NCI-H345 treated with DMSO at 0.1 percent for 48 hours (cell line): Measurements from ENCODE around the gene NR6A1.

ENCODE experiments used
- DNase-seq: peaks from one replicate; lab custom pipeline; 2025; ENCODE audit not compliant: unreplicated experiment; lab: John Stamatoyannopoulos, UW

The NR6A1 gene

DNA sequence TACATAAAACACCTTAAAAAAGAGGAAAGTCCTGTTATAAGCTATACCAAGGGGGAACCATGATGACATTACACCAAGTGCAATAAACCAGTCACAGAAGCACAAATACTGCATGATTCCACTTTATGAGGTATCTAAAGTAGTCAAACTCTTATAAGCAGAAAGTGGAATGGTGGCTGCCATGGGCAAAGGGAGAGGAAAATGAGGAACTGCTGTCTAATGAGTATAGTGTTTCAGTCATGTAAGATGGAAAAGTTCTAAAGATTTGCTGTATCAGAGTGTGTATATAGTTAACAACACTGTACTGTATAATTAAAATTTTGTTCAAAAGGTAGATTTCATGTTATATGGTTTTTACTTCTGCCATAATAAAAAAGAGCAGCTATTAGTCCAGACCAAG is 229.3 kb downstream of the NR6A1 start:
- no peak for DNase-seq

DNA sequence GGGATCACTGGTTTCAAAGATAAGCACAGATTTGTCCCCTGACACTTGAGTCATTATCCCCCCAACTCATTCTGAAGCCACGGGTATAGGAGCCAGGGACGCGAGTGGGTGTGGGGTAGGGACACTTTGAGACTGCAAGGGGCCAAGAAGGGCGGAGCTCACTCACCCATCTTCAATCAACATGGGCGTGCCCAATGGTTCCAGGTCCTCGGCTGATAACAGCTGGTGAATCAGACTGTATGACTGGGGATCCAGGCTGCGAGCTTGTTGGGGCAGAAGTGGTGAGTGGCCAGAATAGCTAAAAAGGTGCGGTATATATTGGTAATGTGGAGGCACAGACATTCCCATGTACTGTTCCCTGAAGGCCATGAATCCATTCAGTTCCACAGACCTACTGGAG is 233.2 kb downstream of the NR6A1 start:
- DNase-seq: no peak

DNA sequence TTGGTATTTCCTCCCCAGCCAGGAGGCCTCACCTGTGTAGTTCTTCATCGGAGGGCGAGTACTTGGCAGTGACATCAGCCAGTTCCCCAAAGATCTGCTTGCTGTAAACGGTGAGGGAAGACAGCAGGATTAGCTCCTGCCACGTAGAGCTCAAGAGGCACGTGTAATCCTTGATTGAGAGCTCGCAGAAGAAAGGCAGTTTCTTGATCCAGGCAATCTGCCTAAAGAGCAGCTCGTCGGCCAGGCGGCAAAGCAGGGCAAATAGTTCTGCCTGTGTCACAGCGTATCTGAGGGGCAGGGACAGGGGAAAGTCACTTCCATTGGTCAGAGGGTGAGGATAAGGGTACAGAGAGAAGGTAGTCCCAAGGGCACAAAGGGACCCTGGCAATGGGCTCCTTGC is 235.3 kb downstream of the NR6A1 start:
- DNase-seq: no peak

DNA sequence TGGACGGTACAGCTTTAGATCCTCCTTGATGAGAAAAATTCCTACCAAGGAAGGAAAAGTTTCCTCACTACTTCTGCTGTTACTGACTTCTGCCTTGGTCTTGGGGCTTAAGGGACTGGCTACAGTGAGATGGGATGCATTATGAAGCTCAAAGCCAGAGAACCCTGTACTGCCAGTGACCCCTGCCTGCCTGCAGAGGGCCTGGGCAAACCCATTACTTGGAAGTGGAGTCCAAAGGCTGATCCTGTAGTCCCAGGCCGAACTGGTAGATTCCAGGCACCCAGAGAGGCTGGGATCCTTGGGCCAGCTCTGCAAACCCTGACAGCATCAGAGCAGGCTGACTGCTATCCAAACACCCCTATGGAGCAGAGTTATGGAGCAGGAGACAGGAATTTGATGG is 238.2 kb downstream of the NR6A1 start:
- DNase-seq: no peak

DNA sequence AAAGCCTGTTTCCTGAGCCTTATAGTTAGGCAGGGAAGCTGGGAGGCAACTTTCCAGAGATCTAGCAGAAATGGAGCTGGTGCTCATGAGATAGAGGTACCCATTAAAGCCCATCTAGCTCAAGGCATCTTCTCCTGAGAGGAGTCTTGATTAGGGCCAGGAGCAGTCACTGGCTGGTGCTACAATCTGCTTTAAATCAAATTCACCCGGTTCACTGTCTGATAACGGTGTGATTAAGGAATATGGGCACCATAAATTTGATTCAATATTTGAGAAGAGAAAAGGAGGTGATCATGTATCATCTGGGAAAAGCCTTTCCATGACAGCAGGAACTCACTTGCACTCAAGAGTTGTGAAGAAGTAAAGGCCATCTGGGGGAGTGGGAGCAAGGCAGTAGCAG is 240.0 kb downstream of the NR6A1 start:
- DNase-seq: no peak

DNA sequence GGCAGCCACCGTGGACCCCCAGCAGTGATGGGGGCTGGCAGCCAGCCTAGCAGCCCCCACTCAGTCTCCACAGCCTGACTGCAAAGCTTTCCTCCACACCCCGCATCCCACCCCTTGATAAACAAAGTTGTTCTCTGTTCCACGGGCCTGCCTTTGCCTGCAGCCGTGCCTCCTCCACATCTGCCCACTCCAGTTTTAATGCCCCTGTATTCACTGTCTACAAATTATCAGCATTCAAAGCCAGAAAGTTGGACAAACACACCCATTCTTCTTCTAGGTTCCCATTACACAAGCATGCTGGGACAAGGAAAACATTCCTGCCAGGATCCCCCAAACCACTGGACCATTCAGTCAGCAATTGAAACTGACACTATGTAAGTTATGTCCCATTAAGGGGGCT is 240.9 kb downstream of the NR6A1 start:
- no peak for DNase-seq

DNA sequence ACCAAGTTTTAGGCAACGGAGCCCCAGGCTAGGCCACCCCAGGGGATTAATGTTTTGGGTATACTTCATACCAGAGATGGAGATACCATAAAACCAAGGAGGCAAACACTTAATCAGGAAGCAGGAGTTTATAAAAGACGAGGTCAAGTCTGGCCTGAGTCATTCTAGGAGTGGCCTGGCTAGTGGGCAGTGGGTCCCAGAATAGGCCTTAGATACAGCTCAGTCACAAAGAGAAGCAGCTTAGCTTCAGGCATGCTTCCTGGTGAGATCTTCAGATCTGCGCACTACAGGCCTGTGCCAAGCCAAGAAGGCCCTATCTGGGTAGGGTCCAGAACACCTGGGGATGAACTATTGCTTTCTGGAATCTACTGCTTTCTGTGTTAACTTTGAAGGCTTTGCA is 243.3 kb downstream of the NR6A1 start:
- no peak for DNase-seq

DNA sequence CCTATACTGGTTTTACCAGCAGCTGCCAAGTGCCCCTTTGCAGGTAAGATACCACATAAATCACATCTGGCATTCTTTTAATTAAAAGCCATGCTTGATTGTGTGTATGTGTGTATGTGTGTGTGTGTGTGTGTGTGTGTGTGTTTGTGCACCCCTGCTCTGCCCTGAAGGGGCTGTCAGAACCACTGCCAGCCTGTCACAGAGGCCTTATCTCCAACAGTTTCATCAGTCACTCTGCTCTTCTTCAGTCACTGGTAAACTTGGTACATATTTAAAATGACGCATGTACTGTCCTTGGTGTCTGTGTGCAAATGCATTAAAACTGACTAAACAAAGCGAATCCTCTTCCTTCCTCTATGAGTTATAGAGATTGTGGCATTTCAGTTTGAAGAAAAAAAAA is 244.9 kb downstream of the NR6A1 start:
- DNase-seq: no peak

DNA sequence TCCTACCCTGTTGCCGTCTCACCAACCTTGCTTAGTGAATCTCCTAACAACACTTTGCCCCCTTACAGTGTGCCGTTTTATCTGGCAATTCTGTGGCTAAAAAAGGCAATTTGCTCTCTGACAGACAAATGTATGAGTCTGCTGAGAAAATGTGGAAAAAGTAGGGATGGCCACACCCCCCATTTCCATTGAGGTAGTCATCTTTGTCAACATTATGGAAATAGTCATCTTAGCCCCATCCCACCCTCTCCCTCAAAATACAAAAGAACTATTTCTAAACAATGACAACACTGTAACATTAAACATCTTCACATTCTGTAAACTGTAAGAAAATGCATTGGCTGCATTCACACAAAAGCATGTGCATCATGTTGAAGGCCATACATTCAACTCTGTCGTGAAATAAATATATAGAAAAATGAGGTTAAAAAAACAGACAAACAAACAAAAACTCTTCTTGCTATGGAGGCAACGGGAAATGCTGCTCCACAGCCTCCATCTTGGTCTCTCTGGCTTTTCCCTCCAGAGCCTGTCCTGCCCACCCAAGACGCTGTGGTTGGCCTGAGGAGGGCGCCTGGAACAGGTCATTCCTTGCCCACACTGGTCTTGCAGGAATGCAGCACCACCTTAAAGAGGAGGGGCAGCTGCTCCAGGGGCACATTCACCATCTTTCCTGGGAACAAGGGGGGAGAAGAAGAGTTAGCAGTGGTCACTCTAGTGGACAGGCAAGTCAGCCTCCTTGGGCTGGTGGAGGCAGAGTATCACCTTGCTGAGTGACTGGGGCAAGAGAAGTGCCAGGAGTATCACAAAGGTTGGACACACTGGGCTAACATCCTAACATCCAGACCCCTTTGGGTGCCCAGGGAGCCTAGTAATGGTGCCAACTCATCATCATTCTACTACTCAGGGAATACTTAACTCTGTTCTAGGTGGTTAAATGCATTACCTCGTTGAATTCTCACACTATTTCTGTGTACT is 248.7 kb downstream of the NR6A1 start:
- no peak for DNase-seq

DNA sequence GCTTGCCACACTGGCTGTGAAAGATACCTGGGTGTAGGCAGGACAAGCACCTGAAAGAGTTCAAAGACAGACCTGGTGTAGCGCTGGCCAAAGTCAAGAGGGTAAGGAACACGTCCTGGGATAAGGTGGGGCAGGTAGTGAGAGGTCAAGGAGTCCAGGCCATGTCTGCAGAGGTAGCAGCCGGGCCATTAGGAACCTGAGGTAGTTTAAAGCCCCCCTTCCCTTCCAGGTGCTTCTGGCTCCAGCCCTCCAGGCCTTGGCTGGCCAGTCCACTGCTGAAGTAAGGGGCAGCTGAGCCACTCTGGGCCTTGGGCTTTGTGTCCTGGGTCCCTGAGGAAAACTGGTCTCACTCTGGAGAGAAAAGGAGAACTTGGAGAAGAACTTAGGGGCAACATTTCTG is 250.0 kb downstream of the NR6A1 start:
- no peak for DNase-seq

DNA sequence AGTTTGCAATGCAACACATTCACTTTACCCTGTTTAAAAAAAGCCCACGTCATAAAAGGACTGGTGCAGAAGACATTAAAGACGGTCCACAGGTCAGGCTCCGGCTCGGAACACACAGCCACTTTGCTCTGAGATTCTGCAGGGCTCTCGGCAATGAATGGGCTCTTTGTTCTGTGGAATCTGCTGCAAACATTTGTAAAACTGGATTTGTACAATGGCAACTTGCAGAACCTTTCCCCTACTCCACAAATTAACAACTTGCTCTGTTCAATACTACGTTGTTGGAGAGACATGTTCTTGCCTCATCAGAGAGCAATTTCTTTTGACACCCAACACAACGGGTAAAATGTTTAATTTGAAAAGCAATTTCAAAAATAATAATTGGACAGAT is 250.9 kb downstream of the NR6A1 start:
- DNase-seq: no peak

DNA sequence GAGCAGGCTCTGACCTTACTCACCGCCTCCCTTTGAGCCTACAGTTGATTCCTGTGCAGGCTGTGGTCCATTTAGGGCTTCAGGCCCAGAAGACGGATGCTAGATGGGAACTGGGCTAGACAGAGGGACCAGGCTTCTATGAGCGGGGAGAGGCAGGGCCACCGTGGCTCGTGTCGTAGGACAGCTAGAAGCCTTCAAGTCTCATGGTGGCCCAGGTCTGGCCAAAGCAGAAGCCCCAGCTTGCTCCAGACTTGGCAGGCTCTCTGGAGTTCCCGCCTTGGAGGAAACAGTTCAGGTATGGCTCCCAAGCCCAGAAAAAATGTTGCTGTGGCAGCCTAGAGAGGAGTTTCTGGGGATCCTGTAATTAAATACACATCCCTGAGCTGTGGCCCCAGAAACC is 253.0 kb downstream of the NR6A1 start:
- no peak for DNase-seq

DNA sequence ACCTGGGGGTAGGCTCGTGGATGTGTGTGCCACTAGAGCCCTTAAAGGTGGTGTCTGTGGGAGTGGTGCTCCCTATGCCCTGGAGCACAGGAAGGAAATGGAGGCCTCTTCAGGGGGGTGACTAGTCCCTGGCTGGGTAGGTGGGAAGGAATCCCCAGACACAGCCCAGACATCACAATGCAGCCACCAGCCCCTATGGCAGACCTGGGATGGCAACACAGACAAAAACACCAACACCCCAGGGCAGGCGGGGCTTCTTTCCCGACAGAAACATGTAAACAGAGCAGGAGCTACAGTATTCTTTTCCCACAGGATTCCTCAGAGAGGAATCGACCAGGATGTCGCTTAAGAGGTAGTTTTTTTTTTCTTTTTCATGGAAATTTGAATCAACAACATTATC is 253.5 kb downstream of the NR6A1 start:
- DNase-seq: no peak

DNA sequence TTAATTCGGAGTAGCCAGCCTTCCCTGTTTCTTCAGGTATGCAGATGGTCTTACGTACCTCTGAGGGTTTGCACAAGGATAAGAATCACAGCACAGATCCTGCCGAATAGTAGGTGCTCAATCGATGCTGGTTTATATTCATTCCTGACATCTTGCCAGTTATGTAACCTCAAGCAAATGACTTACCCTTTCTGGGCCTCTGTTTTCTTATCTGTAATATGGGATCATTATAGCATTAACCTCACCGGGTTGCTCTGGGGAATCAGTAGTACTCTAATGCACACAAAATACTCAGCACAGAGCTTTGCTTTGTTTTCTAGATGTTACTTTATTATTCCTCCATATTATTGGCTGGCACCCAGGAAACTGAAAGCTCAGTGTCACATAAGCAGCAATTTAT is 256.2 kb downstream of the NR6A1 start:
- no peak for DNase-seq

DNA sequence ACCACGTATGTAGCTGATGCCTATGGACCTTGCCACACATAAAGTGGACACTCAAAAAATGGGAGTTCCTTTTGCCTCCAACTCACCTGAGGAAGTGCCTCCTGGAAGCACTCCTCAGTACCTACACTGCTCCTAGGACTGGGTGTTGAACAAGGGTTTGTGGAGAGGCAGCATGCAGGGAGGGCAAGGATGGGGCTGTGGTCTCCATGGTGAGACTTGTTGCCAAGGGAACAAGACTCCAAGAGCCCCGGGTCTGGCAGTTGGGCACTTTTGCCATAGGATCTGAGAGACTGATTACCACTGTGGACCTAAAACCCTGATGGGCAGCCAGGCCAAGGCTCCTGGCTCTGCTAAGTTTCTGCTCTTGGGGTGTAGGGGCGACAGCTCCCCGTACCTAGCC is 257.0 kb downstream of the NR6A1 start:
- no peak for DNase-seq

DNA sequence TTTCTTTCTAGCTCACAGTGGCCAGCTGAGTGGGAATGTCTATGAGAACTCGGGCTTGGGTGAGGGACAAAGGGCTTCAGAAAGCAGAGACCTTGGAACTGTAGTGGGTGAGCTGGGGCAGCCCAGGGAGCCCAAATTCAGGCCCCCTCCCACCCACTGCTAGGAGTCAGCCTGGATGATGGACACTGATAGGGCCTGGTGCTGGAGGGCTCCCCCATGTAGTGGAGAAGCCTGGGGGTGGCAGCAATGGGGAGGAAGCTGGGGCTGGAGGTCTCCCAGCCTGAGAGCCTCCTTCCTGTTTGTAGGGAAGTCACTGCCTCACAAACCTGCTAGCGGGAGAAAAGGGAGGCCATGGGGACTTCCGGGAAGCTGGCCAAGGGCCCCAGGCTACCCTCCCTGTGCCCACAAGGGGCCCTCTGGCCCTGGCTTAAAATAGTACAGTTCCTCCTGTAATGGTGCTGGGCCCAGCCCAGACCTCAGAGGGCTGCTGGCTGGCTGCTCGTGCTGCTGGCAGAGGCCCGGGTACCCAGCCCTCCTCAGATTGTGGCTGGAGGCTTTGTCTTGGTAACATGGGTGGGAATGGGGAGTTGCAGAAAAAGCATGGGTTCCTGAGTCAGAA is 257.6 kb downstream of the NR6A1 start:
- no peak for DNase-seq

DNA sequence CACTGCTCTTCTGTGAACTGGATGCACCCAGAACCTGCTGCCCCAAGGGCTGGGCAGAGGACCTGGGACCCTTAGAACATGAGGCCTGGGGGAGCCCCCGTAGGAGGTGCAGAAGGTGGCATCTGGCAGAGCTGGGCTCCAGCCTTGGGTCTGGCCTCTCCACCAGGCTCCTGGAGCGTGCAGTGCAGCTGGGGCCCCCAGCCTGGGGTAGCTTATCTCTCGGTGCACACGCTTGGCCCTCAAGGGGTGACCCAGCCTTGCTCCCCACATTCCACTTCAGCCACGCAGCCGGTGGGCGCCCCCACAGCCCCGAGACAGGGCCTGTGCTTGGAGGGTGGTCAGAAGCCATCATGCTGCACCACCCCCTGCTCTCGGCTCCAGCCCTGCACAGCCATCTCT is 258.3 kb downstream of the NR6A1 start:
- DNase-seq: no peak

DNA sequence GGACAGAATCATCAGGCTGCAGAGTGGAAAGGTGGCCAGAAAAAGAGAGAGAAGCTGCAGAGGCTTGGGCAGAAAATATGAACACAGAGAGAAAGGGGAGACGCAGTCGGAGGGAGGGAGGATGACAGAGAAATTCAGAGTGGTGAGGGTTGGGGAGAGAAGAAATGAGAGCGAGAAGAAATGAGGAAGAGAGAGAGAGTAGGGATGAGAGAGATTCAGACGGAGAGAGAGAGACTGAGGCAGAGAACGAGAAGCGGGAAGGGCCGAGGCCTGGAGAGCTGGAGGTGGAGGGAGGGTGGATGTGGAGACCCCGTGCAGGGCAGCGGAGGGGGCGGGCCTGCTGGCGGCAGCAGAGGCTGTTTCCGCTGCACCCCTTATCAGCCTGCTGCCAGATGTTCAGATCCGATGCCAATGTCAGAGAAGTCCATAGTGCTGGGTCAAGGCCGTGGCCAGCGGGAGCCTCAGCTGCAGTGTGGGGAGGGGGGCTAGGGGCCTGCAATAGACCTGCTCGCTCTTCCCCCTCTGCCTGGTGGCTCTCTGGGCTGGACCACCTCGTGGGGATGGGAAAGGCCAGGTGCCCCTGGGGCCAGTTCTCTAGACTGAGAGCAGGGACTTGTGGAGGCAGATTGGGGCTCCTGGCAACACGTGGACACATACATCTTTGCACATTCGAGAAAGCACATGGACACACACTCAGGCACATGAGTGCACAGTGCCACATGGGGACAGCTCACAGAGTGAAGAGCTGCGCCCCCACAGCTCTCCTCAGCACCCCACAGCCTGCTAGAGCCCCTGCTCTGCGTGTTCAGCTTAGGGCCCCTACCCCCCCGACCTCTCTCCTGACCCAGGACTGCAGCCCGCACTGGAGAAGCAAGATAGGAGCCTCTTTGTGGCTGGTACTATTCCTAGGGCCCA is 259.0 kb downstream of the NR6A1 start:
- no peak for DNase-seq

DNA sequence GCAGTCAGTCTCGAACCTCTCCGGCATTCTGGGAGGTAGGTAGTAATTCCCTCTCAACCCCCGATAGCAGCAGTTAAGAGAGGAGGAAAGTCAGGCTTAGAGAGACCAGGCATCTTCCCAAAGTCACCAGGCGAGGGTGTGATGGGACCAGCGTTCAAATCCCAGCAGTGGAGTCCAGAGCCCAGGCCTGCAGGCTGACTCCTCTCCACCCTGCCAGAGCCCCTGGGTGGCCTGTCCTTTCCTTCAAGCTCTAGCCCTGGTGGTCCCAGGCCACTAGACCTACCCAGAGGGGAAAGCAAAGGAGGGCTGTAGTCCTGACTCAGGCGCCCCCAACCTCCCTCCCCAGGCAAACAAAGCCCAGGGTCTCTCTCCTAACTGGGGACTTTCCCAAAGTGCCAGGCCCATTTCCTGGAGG is 259.7 kb downstream of the NR6A1 start:
- DNase-seq: no peak

DNA sequence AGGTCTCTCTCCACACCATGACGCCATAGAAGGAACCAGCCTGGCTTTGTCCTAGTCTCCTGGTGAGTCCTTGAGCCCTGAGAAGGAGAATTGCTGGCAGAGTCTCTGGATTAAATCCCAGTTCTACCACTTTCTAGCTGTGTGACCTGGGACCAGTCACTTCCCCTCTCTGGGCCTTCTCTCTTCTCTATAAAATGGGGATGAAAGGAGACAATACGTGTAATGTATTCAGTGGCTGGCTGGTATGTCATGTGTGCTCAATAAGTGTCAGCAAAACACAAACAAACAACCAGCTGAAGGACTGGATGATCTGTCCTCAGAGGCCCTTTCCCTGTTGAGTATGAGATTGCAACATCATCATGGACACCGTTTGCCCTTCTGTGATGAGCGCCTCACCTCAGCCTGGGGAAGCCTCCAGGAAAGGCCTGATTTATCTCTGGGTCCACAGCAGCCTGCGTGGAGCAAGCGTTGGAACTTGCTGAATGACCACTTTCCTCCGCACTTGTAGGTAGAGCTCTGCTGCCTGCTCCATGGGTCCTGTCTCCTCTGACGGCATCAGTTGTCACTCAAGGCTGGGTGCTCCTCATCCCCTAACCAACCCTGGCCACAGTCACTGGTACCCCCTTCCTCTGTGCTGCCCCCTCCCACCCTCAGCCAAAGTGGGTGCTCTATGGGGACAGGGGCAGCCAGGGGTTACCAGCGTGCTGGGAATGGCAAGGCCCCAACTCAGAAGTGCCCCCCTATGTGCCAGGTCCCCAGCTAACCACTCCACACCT is 260.3 kb downstream of the NR6A1 start:
- DNase-seq: no peak
